ACHN (cell line): ENCODE measurements around the gene LNPK.
"Not testable (repeated sequence)": the region's sequence is repeated elsewhere in the genome, so short reads cannot be mapped to it uniquely, and the experiment has no call there.

Experiments used
- DNase-seq: peaks from one replicate; pipeline ENCODE4 v3.0.0-alpha.2; 2015
- in situ Hi-C: cut with HindIII; loops from 2 replicates; pipeline ENCODE4 v1.10.0; 2017; ENCODE audit warnings: low sequenced_read_pairs, low pct_ligation_motif_present, low pct_unique_long_range_greater_than_20kb

Gene LNPK

DNA sequence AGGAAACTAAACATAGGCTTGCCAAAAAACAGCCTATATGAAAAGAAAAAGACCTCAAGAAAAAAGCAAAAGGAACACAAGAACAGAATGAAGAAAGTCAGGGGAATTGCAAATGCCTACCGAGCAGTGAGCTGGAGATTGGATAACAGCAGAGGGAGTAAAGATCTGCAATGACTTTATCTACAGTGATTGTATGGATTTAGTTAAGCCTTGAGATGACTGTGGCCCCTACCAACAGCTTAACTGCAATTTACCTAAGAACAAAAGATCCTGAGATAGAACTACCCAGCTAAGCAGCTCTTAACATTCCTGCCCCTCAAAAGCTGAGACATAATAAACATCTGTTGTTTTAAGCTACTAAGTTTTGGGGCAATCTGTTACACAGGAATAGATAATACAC is 20.5 kb downstream of the LNPK start:
- DNase-seq = no peak
- in situ Hi-C loops = no loop called here

DNA sequence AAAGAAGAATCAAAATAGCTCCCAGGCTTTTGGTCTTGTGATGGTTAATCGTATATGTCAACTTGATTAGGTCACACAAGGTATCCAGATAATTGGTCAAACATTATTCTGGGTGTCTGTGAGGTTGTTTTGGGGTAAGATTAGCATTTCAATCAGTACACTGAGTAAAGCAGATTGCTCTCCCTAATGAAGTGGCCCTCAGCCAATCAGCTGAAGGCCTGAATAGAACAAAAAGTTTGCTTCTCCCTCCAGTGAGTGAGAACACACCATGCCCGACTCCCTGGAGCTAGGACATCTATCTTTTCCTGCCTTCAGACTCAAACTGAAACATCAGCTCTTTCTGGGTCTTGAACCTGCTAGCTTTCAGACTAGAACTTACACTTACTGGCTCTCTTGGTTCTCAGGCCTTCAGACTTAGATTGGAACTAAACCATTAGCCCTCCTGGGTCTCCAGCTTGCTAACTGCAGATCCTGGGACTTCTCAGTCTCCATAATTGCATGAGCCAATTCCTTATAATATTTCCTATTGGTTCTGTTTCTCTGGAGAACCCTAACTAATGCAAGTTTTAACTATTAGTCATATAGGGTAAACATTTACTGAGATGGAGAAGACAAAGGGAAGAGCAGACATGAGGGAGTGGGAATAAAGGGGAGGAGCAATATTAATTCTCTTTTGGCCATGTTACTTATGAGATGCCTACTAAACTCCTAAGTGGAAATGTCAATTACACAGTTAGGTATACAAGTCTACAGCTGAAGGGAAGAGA is 25.5 kb downstream of the LNPK start:
- in situ Hi-C loops = no loop called here
- DNase-seq = peak; percentile 62

- in situ Hi-C loops = no loop called here
- DNase-seq = no peak
Observed at GRCh38 chr2:175973373-175973772, 28.7 kb downstream of the LNPK start.

DNA sequence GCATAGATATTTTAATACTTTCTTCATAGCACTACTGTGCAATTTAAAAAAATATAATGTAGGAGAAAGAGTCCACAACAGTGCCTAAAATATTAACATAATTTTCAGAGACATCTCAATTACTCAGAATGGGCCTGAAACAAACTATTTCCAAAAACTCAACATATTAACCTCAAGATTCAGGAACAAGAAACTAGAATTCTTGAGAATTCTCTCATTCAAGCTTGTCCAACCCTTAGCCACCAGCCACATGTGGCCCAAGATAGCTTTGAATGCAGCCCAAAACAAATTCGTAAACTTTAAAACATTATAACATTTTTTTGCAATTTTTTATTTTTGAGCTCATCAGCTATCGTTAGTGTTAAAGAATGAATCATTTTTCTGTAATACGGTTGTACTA is 35.2 kb downstream of the LNPK start:
- no peak for DNase-seq
- in situ Hi-C loops = no loop called here

GRCh38 chr2:175965773-175966172 is 36.3 kb downstream of the LNPK start:
- in situ Hi-C loops = no loop called here
- DNase-seq = no peak

- in situ Hi-C loops = no loop called here
- DNase-seq = peak; percentile 21
Observed at GRCh38 chr2:175964195-175964594, 37.9 kb downstream of the LNPK start.

DNA sequence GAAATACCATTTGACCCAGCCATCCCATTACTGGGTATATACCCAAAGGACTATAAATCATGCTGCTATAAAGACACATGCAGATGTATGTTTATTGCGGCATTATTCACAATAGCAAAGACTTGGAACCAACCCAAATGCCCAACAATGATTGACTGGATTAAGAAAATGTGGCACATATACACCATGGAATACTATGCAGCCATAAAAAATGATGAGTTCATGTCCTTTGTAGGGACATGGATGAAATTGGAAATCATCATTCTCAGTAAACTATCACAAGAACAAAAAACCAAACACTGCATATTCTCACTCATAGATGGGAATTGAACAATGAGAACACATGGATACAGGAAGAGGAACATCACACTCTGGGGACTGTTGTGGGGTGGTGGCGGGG is 38.9 kb downstream of the LNPK start:
- in situ Hi-C loops, DNase-seq: not testable (repeated sequence)

- in situ Hi-C loops = no loop called here
- no peak for DNase-seq
Observed at GRCh38 chr2:175957845-175958244, 44.2 kb downstream of the LNPK start.

DNA sequence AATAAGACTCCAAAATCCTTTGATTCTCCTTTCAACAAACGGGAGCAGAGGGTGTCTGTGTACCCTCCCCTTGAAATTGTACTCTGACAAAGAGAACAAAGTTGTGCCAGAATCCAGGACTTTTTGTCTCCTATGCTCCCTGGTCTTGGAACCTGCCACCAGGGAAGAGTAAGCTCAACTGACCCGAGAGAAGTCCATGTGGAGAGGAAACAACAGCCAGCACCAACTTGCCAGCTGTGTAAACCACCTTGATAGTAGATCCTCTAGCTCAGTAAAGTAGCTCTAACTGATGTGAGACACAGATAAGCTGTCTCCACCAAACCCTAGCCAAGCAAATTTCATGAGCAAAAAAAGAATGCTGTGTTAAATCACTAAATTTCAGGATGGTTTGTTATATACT is 46.9 kb downstream of the LNPK start:
- no peak for DNase-seq
- in situ Hi-C loops = no loop called here

- DNase-seq = no peak
- in situ Hi-C loops = no loop called here
Observed at GRCh38 chr2:175950512-175950911, 51.6 kb downstream of the LNPK start.

- in situ Hi-C loops = no loop called here
- no peak for DNase-seq
Observed at GRCh38 chr2:175948191-175948590, 53.9 kb downstream of the LNPK start.

DNA sequence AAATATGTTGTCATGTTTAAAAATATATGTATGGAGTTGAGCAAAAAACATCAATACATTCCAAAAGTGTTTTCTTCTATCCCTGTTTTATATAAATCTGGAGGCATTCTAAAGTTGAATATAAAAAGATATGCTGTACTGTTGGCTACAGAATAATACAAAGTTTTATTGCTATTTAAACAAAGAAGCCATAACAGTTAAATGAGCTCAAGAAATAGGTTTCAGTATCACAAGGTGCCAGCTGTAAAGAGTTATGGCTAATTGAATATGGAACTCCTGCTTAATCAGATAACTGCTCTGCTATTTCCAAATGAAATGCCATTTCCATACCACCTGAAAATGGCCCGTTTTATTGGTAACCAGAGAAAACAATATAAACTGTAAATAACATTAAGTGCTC is 55.0 kb downstream of the LNPK start:
- DNase-seq = no peak
- in situ Hi-C loops = no loop called here

DNA sequence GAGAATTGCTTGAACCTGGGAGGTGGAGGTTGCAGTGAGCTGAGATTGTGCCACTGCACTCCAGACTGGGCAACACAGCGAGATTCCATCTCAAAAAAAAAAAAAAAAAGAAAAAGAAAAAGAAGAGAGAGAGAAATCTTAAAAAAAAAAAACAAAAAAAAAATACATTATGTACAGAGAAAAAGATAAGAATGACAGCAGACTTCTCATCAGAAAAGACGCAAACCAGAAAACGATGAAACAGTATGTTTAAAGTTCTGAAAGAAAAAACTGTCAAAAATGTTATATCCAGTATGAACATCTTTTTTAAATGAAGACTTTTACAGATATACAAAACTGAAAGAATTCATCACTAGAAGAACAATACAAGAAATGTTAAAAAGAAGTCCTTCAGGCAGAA is 60.4 kb downstream of the LNPK start:
- DNase-seq = no peak
- in situ Hi-C loops = no loop called here

- in situ Hi-C loops = no loop called here
Observed at GRCh38 chr2:175937216-175937615, 64.9 kb downstream of the LNPK start.

DNA sequence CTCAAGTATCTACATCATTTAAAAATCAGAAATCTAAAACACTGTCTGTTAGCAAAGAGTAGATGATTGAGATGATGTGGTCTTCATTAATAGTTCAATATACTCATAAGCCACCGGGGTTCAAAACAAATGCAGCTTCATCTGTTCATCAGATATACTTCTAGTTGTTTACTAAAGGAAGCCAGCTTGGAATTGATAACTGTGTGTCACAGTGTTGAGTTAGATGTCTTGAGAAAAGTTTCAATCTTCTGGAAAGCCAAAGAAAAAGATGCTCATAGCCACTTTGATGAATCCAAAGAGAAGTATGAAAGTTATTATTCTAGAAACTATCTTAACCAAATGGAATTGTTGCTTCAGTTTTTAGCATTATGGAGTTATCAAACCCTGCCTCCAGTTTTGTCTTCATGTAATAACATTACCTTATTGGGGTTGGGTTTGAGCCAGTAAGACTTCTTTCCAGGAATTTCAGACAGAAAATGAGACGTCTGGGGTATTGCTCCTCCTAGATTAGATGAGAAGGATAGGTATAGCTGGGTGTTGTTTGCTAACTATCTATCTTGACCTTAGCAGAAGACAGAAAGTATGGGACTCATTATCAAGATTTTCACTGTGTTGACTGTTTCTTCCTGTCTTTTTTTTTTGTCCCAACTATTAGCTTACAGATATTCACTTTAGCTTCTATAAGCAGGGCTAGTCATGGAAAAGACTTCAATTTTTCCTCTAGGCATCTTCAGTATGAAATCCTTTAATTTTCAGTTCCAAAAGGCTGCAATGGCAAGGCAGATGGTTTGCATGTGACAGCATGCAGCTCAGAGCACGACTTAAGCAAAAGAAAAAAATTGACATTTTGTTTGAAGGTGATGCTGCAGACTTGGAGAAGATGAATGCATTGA is 66.5 kb downstream of the LNPK start:
- DNase-seq = no peak
- in situ Hi-C loops = no loop called here

More at GRCh38 chr2:175937216-175937615, 64.9 kb downstream of the LNPK start:
- DNase-seq = no peak

DNA sequence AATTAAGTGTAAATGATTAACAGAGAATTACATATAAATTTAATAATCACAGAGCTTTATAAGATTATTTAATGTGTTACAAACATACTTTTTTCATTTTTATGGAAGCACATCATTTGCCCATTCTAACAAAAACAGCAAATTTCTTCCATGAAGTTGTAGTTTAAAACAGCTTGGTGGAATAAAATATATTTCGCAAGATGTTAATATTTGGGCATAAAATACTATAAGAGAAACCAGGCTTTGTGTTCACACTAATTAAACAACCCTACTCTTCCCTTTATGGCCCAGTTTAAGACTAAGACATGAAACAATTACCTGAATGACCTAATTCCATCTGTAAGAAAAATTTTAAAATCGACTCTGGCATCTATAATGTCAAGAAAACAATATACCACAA is 69.4 kb downstream of the LNPK start:
- in situ Hi-C loops = no loop called here
- DNase-seq = no peak

- in situ Hi-C loops = no loop called here
- DNase-seq = no peak
Observed at GRCh38 chr2:175931805-175932204, 70.3 kb downstream of the LNPK start.

- in situ Hi-C loops = no loop called here
- no peak for DNase-seq
Observed at GRCh38 chr2:175930504-175930903, 71.6 kb downstream of the LNPK start.

- in situ Hi-C loops = no loop called here
- DNase-seq = no peak
Observed at GRCh38 chr2:175929850-175930249, 72.2 kb downstream of the LNPK start.

GRCh38 chr2:175926272-175926671 is 75.8 kb downstream of the LNPK start:
- in situ Hi-C loops = no loop called here
- DNase-seq = no peak
